ENCODE results near the gene NUMB. TPM values are rescaled to one million over a fixed set of nuclear protein-coding genes. Genes with fewer than 3 reads are reported as not detected.

NUMB gene
- polyA plus RNA-seq, 1 experiment: 131 TPM

DNA sequence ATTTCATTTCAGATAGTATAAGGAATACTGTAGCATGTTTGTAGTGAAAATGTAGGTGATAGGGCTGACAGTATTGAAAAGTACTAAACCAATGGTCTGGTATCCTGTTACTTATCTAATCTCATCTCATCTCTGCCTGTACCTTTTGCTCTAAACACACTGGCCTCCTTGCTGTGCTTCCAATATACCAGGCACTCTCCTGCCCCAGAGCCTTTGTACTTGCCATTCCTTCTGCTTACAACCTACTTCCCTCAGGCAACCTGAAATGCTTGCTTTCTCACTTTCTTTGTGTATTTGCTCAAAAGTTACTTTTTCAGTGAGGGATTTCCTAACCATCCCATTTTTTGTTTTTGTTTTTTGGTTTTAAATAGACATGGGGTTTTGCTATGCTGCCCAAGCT lies 119.1 kb downstream of the NUMB start:
- Histone ChIP-seq H3K27me3 (ENCODE audit: control insufficient read depth, insufficient read depth, low read length) (no peaks in the 10 kb centered on the region), H3K36me3 (ENCODE audit: control insufficient read depth, insufficient read depth, low read length) (peaks cover 2% of the 10 kb centered on the region; the same call in 1 of the 2 replicates), H3K4me3 (ENCODE audit: low read depth, low read length) (no peak overlapping the region)
- ChIA-PET POLR2A (no interaction called here), CTCF (interaction anchor here (0.6 kb wide), 1 partner anchor 1205 kb away, joined by 3 read pairs; no protein-coding TSS in a partner anchor)
- TF ChIP-seq, protein P1, sequence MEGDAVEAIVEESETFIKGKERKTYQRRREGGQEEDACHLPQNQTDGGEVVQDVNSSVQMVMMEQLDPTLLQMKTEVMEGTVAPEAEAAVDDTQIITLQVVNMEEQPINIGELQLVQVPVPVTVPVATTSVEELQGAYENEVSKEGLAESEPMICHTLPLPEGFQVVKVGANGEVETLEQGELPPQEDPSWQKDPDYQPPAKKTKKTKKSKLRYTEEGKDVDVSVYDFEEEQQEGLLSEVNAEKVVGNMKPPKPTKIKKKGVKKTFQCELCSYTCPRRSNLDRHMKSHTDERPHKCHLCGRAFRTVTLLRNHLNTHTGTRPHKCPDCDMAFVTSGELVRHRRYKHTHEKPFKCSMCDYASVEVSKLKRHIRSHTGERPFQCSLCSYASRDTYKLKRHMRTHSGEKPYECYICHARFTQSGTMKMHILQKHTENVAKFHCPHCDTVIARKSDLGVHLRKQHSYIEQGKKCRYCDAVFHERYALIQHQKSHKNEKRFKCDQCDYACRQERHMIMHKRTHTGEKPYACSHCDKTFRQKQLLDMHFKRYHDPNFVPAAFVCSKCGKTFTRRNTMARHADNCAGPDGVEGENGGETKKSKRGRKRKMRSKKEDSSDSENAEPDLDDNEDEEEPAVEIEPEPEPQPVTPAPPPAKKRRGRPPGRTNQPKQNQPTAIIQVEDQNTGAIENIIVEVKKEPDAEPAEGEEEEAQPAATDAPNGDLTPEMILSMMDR (IDR thresholded peaks at IDR 0.05; ENCODE audit: insufficient read depth, low read depth, low read length): no peak
- no peak for DNase-seq (ENCODE audit: low read depth)

DNA sequence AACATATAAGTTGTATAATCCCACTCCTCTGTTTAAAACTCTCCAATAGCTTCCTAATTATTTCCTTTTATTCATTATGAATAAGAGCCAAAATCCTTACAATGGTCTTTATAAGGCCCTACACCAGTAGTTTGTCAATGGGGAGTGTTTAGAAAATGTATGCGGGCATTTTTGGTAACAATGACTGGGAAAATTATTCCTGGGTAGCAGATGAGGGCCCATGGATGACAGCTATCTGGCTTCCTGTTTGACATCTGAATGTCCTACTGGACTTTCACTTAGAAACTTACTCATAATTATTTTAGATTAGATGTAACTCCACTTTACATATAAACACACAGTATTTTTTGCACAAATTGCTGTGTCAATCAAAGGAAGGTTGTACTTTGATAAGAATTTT lies 119.8 kb downstream of the NUMB start:
- CTCF ChIA-PET: interaction anchor here (0.9 kb wide), 1 partner anchor 74 kb away, joined by 4 read pairs; no protein-coding TSS in a partner anchor
- H3K4me3 ChIP-seq (ENCODE audit: low read depth, low read length): no peak overlapping the region
- DNase-seq (ENCODE audit: low read depth): no peak
- no peaks in the 10 kb centered on the region for H3K27me3 ChIP-seq (ENCODE audit: control insufficient read depth, insufficient read depth, low read length)
- peaks cover 2% of the 10 kb centered on the region; the same call in 1 of the 2 replicates for H3K36me3 ChIP-seq (ENCODE audit: control insufficient read depth, insufficient read depth, low read length)
- POLR2A ChIA-PET: no interaction called here
- TF ChIP-seq, protein P1 (IDR thresholded peaks at IDR 0.05; ENCODE audit: insufficient read depth, low read depth, low read length): no peak

DNA sequence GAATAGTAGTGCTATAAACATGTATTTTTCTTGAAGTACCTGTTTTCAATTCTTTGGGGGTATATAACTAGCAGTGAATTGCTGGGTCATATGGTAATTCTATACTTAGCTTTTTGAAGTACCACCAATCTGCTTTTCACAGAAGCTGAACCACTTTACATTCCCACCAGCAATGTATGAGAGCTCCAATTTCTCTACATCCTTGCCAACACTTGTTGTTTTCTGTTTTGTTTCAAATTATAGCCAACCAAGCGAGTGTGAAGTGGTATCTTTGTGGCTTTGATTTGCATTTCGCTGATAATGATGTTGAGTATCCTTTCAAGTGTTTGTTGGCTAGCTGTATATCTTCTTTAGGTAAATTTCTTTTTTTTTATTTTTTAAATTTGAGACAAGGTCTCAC lies 125.3 kb downstream of the NUMB start:
- Histone ChIP-seq H3K36me3 (ENCODE audit: control insufficient read depth, insufficient read depth, low read length) (no peaks in the 10 kb centered on the region), H3K27me3 (ENCODE audit: control insufficient read depth, insufficient read depth, low read length) (no peaks in the 10 kb centered on the region), H3K4me3 (ENCODE audit: low read depth, low read length) (no peak overlapping the region)
- DNase-seq (ENCODE audit: low read depth): no peak
- TF ChIP-seq, protein P1 (IDR thresholded peaks at IDR 0.05; ENCODE audit: insufficient read depth, low read depth, low read length): no peak
- ChIA-PET CTCF (interaction anchor here (0.6 to 0.9 kb wide), 2 partner anchors 38 to 127 kb away, joined by 3 read pairs; no protein-coding TSS in a partner anchor), POLR2A (no interaction called here)

DNA sequence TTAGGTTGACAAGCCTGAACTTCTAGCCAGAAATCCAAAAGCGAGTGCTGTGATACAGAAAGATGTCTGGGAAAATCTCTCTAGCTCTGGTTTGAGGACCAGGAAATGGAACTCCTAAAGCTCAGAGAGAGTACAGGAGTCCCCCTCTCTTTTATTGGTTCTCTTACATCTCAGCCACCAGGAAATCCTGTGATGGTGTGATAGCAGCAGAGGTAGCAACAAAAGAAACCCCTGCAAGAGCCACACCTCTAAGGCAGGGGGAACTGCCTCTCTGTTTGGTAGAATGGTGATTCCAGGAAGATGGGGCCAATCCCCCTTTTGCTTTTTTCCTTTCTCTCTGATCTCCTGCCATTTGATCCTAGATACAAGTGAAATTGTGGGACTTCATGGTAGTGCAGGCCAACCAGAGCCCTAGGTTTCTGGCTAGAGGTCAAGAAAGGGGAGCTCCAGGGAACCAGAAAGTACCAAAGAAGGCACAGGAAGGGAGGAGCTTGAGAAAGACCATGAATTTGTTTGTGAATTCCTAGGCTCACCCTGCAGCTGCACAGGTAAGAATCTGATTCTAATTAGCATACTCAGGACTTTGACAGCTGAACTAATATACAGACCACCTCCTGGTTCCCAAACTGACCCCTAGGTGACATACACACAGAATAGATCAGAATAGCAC lies 132.6 kb downstream of the NUMB start:
- Histone ChIP-seq H3K4me3 (ENCODE audit: low read depth, low read length) (no peak overlapping the region), H3K36me3 (ENCODE audit: control insufficient read depth, insufficient read depth, low read length) (no peaks in the 10 kb centered on the region), H3K27me3 (ENCODE audit: control insufficient read depth, insufficient read depth, low read length) (no peaks in the 10 kb centered on the region)
- ChIA-PET CTCF (interaction anchor here (0.5 to 1.2 kb wide), 3 partner anchors 8 to 45 kb away, joined by 3 read pairs; no protein-coding TSS in a partner anchor), POLR2A (no interaction called here)
- TF ChIP-seq, protein P1 (IDR thresholded peaks at IDR 0.05; ENCODE audit: insufficient read depth, low read depth, low read length): no peak
- no peak for DNase-seq (ENCODE audit: low read depth)

DNA sequence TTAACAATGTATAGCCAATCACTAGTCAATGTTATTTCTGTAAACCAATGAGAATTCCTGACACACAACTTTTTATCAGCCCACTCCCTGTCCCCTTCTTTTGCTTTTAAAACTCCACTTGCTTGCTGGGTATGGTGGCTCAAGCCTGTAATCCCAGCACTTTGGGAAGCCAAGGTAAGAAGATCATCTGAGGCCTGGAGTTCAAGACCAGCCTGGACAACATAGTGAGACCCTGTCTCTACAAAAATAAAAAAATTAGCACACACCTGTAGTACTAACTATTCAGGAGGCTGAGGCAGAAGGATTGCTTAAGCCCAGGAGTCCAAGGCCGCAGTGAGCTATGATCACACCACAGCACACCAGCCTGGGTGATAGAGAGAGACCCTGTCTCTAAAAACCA lies 133.3 kb downstream of the NUMB start:
- Histone ChIP-seq H3K4me3 (ENCODE audit: low read depth, low read length) (no peak overlapping the region), H3K27me3 (ENCODE audit: control insufficient read depth, insufficient read depth, low read length) (no peaks in the 10 kb centered on the region), H3K36me3 (ENCODE audit: control insufficient read depth, insufficient read depth, low read length) (no peaks in the 10 kb centered on the region)
- DNase-seq (ENCODE audit: low read depth): no peak
- ChIA-PET POLR2A (no interaction called here), CTCF (interaction anchor here (0.5 kb wide), 1 partner anchor 46 kb away, joined by 3 read pairs; no protein-coding TSS in a partner anchor)
- TF ChIP-seq, protein P1 (IDR thresholded peaks at IDR 0.05; ENCODE audit: insufficient read depth, low read depth, low read length): no peak
